HG03378 (cell line): ENCODE data around the gene RHOU.

Experiments
- ATAC-seq: cut with Tn5 transposase; IDR thresholded peaks from one replicate; pipeline ENCODE4 v1.9.1; 2021; ENCODE audit warnings: mild to moderate bottlenecking, moderate library complexity; ENCODE audit not compliant: unreplicated experiment

RHOU gene

DNA sequence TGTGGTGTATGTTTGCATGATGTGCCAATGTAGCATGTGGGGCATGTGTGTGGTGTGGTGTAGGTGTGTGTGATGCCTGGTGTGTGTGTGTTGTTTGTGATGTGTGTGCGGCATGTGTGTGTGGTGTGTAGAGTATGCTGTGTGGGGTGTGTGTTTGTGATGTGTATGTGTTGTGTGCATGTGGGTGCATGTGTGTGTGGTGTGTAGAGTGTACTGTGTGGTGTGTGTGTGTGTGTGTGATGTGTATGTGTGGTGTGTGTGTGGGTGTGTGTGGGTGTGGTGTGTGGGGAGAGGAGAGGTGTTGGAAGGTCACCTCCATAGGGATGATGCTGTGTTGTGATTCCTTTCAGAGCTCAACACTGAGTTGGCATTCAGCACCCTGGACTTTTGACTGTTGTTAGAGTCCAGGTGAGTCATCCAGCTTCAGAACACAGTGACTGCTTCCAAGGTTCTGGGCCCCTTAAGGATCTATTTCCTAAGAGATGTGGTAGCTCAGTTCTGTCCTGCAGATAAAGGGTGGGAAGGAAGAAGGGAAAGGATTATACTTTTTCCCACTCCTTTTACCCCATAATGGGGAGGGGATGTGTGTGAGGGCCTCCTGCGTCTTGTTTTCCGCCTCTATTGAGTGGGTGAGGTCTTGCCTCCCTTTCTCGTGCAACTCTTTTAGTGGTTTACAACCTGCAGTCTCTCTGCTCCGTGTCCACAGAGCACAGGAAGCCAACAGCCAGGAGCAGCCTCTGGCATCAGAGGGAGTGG, 47.6 kb downstream of the RHOU start:
- no peak for ATAC-seq

DNA sequence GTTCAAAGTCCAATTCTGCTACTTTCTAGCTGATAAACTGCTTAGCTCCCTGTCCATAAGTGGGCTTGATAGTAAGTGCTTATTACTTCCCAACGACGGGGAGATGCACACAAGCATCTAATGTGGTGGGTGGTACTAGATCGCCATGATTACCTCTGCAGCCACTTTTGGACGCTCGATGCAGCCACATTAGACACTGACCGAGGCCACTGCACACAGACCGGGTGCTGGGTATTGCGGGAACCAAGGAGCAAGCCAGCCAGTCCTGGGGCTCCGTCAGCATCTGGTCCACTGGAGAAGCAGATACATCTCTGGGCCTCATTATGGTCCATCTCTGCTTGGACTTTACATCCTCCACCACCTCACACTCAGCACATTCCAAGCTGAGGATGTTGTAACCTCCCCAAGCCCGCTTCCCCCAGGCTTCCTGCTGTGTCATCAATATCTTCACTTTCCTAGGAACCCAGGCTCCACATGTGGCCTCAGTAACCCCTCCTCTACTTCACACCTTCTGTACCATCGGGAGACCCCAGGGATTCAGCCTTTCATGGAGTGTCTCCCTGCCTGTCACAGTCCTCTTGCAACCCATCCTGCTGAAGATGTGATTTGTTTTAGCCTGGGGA, 48.2 kb downstream of the RHOU start:
- ATAC-seq, result no peak

DNA sequence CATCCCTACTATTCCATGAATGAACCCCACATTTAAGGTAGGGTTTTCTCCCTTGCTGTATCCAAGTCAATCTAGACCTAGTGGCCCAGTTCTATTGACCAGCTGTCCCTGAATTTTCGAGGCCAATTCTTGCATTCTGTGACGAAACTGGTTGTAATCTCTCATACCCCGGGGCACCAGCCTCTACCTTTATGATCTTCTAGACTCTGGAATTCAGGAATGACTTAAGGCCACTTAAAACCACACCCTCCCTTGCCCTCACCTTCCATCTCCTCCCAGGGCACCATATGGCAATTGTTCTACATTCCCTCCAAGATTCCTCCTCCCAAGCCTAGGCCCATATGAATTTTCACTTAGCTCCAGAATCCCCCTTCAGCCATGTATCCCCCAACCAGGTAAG, 48.9 kb downstream of the RHOU start:
- no peak for ATAC-seq

DNA sequence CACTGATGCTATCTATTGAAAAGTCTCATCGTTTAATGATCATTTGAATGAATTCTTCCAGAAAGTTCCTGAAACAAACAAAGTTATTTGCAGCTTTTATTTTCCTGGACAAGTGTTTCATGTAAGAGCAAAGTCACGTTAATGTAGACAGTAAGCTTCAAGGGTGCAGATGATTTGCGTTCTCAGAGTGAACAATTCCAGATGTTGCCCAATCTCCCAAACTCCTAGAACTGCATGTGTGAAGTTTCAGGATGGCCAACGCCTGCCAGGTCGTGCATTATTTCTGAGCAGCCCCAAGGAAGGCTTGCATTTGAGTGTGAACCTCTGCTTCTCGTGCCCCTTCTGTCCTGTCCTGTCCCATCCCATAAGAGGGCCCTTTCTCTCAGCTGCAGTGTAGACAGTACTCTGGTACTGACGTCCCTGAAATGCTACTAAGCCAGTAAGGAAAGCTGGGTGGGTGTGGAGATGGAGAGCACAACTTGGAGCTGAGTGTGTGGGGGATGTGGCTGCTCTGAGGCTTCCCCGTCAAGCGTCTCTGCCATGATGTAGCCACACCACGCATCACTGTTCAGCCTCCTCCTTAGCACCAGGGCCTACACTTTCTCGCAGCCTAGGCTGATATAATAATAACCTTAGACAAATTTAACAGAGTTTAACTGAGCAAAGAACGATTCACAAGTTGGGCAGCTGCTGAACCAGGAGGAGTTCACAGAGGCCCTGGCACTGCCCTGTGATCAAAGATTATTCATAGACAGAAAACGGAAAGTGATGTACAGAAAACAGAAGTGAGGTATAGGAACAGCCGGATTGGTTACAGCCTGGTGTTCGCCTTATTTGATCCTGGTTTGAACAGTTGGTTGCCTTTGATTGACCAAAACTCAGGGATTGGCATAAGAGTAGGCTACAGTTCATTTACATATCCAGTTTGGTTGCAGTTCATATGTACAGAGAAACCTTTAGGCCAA, 50.4 kb downstream of the RHOU start:
- ATAC-seq, result no peak

DNA sequence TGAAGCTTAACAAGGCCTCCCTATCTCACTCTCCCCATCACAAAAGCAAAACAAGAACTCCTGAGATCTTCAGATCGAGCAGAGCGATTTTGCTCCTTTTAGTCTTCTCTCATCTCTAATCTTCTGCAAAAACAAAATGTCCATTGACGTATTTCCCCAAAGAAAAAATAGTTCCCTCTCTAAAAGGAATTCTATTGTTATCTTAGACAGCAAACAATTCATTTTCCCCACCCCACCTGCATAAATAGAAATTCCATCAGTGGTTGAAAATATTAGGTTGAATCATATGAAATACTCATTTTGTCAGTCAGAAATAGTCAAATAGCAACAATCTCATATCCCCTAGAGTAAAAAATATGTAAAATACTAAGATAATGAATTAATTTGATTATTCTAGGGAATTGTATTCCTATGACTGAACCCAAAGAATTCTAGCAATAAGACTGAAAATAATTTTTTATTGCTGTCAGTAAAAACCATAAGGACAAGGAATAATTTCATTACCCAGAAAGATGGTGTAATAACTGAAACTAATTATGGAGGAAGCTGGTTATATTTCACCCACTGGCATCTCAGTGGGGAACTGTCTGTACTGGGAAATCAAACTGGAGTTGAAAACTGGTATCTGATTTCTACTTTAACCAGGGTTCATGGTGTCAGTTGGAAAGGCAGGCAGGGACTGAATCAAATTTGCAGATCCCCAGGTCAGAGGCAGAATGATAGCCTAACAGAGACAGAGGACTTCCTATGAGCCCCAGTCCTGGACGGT, 51.3 kb downstream of the RHOU start:
- ATAC-seq, result no peak

DNA sequence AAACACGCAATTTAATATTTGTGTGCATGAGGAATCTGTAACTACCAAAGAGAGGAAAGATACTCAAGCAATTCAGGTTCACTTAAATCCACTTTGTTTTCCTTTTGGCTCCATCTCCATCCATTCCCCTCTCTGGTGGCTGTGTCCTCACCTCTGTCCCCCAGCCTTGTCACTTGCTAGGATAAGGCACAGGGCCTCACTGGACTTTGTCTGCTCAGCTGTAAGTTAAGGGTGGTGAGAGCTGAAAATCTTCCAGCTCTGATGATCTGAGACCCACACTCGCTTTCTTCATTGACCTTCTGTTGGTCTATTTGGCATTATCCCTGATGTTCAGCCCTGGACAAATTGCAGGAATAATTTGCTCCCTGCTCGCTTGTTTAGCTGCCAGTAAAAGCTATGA, 56.5 kb downstream of the RHOU start:
- no peak for ATAC-seq

DNA sequence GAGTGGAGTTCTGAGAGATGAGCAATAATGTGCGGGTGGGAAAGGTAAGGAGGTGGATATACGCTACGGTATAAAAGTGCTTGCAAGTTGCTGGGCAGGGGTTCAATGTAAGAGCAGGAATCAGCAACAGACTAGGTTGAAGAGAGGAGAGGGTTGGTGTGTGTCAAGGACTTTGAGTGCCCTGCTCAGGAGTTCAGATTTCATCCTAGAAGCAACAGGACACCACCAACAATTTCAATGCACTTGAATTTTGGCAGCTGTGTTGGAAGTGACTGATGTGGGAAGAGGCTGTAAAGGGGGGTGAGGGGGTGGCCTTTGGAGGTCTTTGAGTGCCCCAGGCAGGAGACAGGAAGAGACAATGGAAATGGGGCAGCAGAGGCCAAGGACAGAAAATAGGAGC, 57.3 kb downstream of the RHOU start:
- ATAC-seq, result no peak

DNA sequence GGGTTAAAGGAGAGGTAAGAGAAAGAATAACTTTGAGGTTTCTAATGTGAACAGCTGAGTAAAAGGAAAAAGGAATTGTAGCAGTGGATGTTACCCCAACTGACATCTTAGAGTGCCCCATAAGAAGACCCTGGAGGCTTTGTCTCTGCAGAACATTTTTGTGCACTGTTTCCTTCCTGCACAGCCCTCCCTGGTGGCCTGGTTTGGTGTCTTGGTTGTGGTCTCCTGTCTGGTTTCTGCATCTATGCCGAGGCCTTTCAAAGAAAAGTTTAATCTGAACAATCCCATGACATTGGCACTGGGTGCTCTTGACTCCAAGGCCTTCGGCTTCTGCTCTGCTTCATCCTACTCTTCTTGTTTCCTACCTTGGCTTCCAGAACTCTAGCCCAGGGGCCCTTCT, 57.8 kb downstream of the RHOU start:
- no peak for ATAC-seq

DNA sequence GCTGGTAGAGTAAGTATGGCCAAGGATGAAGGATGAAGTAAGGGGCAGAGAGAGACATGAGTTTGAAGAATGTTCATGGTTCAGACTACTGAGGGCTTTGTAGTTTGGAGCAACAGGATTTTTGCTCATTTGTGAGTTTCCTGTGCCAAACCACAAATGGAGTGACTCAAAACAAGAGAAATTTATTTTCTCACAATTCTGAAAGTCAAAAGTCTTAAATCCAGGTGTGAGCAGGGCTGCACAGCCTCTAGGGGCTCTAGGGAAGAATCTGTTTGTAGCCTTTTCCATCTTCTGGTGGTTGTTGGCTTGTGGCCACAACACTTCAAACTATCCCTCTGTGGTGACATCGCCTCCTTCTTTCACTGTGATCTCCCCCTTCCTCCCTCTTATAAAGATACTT, 58.9 kb downstream of the RHOU start:
- ATAC-seq, result peak; percentile 66

DNA sequence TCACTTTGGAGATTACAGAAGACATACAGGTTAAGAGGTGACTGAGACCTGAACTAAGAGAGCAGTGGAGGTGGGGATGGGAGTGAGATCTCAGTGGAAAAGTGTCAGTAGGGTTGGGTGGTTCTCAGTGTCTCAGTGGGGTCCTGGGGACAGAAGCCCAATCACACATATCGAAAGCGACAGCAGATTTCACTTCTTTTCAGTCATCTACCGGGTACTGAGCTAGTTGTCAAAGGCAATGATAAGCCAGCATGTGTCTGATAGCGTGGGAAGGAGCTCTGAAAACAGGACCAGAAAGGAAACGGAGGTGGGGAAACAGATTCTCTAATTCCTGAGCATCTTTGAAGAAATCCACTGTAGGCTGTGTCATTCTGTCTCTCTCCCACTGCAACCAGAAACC, 59.5 kb downstream of the RHOU start:
- ATAC-seq, result peak; percentile 33

DNA sequence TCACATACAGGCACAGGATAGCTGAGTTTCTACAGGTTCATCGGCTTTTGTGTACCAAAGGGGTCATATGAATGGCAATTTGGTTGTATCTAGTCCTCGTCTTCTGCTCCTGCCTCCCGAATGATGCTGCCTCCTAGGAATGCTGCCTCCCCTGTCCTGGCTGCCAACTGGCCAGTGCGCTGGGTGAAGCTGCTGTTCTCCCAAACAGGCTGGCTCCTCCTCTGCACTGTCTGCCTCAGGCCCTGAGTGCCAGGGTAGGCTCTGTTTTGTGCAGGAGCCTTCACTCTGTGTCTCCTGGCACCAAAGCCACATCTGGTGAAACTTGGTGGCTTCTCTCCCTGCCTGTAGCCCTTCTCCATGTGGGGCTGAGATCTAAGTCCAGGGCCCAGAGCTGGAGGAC, 60.3 kb downstream of the RHOU start:
- ATAC-seq, result no peak
